Uterus (tissue), 2 donors: ENCODE measurements around the gene VIP.

ENCODE experiments used
- CTCF ChIP-seq, 4 experiments: fragments of 200-600 bp in 2 of 4; fragments of 450-650 bp in 2 of 4; sonication (generic) in 2 of 4; IDR thresholded peaks; one replicate each; pipeline ENCODE4 v1.5.1; 2016 to 2019; ENCODE audit warnings: antibody characterized with exemption in 4 of 4, mild to moderate bottlenecking in 2 of 4, moderate library complexity in 1 of 4
- POLR2A ChIP-seq, 2 donors: fragments of 450-650 bp; IDR thresholded peaks; one replicate each; pipeline ENCODE4 v1.6.1; 2016; ENCODE audit warnings: antibody characterized with exemption in 2 of 2, mild to moderate bottlenecking in 1 of 2, moderate library complexity in 1 of 2

- TF ChIP-seq CTCF (IDR thresholded peaks at IDR 0.05), result no peak
- no peak for TF ChIP-seq POLR2A (IDR thresholded peaks at IDR 0.05)
Observed at GRCh38 chr6:152765331-152765730, 14.7 kb downstream of the VIP start.
